HG03432 (cell line): ENCODE measurements around the gene FRAS1.
"Not testable (repeated sequence)": the region's sequence is repeated elsewhere in the genome, so short reads cannot be mapped to it uniquely, and the experiment has no call there.

Source experiments
- ATAC-seq: cut with Tn5 transposase; IDR thresholded peaks from one replicate; pipeline ENCODE4 v1.9.1; 2021; ENCODE audit warnings: mild to moderate bottlenecking, moderate library complexity; ENCODE audit not compliant: unreplicated experiment

FRAS1 gene

GRCh38 chr4:78210694-78211410 is 153.7 kb downstream of the FRAS1 start:
- no peak for ATAC-seq

DNA sequence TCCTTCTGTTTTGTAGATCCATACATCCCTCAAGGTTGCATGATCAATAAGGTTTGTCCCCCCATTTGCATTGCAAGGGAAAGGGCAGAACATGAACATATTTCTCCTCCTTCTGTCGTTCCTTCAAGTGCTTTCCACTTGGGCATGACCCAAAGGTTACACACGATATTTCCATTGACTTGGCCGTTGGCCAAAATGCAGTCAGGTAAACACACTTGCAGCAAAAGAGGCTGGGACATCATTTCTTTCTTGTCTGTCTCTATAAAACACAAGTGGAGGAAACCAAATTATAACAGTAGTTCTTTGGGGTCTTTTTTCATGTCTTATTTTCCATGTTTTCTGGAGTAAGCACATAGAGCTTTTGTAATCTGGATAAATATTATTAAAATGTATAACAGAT is 156.1 kb downstream of the FRAS1 start:
- ATAC-seq = no peak

DNA sequence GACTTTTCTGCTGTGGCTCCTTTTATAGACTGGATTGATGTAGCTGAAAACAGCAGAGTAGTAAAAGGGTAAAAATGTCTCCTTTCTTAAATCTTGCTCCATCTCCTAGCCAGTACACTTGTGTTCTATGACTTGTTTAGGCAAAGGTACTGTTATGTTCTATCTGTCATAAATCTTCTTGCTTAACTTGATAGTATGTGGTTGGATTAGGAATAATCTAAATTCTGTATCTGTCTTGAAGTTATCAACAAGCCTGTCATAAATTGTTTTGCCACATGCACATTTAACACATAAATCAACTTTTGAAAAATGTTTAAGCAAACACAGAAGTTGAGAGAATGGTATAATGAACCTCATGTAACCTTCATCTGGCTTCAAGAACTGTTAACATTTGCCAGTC is 157.0 kb downstream of the FRAS1 start:
- ATAC-seq = no peak

DNA sequence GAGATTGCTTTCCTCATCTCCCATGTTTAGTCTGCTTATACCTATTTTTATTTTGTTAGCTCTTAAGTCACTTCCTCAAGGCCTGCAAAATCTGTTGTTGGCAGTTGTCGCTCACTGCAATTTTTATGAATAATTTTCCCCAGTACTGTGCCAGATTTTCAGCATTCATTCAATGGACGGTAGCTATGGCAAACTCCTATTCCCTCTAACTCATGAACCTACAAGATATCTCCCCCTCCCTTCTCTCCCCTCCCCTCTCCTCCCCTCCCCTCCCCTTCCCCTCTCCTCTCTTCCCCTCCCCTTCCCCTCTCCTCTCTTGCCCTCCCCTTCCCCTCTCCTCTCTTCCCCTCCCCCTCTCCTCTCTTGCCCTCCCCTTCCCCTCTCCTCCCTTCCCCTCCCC is 160.4 kb downstream of the FRAS1 start:
- no peak for ATAC-seq

- ATAC-seq = no peak
These were observed 161.1 kb downstream of the FRAS1 start for GRCh38 chr4:78218260-78218659.

- ATAC-seq = no peak
These were observed 162.7 kb downstream of the FRAS1 start for GRCh38 chr4:78219825-78220224.

GRCh38 chr4:78220283-78220682 is 163.2 kb downstream of the FRAS1 start:
- ATAC-seq = no peak

- no peak for ATAC-seq
These were observed 165.6 kb downstream of the FRAS1 start for GRCh38 chr4:78222575-78223186.

- ATAC-seq = no peak
These were observed 168.1 kb downstream of the FRAS1 start for GRCh38 chr4:78225236-78225635.

DNA sequence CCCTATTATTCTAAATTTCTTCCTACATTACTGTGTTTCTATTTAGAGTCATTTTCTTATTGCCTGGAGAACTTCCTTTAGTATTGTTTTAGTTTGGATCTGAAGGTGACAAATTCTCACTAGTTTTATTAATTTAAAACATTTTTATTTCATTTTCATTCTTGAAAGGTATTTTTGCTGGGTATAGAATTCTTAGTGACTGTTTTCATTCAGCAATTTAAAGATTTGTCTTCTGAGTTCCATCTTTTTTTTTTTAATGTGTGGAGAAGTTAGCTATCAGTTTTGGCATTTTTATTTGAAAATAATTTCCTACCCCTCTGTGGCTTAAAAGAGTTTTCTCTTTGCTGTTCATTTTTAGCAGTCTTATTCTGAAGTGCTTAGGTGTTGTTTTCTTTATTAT is 169.2 kb downstream of the FRAS1 start:
- ATAC-seq = no peak

GRCh38 chr4:78227411-78228057 is 170.4 kb downstream of the FRAS1 start:
- no peak for ATAC-seq

DNA sequence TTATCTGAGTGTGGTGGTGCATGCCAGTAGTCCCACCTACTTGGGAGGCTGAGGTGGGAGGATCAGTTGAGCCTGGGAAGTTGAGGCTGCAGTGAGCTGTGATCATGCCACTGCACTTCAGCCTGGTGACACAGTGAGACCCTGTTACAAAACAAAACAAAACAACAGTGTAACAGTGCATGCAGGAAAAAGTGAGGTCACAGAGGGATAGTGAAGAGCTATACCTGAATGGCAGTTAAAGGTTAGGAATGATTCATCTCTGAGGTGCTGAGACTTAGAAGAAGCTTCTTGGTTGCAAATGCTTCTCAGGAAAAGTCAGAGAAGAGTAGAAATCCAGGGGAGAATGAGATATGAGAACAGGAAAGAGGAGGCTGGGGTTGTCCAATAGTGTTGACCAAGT is 178.7 kb downstream of the FRAS1 start:
- no peak for ATAC-seq

DNA sequence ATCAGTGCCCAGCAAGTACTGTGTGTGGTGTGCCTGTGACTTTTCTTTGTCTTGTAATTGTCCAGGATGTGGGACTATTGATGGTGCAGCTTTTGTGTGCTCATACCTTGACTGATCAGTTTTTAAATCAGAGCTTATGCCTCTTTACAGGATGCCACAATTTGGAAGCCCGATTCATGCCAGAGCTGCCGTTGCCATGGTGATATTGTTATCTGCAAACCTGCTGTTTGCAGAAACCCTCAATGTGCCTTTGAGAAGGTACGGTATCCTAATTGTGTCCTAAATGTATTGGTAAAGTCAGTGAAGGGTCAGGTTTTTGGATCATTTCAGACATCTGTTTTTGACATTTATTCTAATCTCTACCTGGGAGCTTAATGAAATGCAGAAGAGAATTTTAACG is 180.2 kb downstream of the FRAS1 start:
- ATAC-seq = no peak

DNA sequence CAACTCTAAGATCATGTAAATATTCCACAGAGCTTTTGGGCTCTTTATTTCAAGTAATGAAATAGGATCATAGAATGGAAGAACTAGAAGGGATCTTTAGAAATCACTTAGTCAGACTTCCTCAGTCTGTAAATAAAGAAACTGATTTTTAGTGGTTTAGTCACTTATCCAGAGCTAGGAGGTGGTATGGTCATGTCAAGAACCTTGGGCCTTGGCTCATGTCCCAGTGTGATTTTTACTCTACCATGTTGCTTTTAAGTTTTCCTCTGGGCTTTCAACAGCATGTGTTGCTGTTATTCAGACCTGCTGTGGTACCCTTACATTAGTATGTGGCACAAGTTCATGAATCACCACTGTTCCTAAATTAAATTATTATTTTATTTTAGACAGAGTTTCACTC is 184.9 kb downstream of the FRAS1 start:
- ATAC-seq = no peak

DNA sequence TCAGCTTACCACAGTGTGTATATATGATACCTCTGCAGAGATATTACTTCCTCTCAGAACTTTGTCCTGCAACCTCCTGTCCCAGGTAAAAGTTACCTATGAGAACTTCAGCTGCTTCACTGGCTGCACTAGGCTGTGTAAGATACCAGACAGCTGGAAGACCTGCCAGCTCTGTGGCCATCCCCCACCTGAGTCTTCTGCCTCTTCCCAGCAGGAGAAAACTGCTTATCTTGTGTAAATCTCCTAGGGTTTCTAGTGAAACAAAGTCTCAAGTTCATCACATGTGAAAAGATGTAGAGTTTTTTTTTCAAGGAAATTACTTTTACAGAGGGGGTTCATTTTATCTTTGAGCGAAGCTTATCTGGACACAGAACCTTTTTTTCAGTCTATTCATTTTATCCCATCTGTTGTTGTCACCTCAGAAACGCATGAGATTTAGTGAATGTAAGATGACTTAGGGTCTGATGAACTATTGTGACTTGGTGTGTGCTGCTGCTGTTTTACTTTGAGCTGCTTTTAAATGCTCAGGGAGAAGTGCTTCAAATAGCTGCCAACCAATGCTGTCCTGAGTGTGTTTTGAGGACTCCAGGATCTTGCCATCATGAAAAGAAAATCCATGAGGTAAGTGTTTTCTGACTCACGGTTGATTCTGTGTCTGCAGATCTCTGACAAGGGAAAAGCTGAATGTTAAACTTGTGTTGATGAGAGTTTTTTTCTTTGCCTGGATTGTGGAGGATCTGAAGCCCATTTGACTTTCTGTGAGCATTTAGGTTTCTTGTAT is 187.8 kb downstream of the FRAS1 start:
- ATAC-seq = no peak

GRCh38 chr4:78247536-78248285 is 190.6 kb downstream of the FRAS1 start:
- ATAC-seq = no peak

- peak; percentile 43 for ATAC-seq
These were observed 193.4 kb downstream of the FRAS1 start for GRCh38 chr4:78250500-78250899.

DNA sequence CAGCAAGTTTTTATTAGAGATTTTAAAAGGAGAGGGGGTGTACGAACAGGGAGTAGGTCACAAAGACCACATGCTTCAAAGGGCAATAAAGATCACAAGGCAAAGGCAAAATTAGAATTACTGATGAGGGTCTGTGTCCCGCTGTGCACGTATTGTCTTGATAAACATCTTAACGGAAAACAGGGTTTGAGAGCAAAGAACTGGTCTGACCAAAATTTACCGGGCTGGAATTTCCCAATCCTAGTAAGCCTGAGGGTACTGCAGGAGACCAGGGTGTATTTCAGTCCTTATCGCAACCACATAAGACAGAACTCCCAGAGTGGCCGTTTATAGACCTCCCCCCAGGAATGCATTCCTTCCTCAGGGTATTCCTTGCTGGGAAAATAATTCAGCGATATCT is 195.7 kb downstream of the FRAS1 start:
- ATAC-seq = not testable (repeated sequence)

DNA sequence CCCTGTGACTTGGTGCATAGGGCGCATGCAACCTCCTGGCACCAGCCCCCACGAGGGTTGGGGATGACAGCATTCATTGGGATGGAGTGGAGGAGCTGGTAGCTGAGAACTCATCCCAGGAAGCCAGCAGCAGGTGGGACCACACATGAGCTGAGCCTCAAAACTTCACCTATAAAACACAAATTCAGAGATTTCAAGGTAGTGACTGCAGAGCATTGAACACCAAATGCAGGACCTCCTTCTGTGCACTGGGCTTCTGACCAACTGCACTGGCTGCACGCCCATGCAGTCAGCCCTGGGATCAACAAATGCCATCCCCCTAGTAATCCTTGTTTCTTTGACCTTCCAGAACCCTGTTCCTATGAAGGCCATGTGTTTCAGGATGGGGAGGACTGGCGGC is 197.8 kb downstream of the FRAS1 start:
- ATAC-seq = no peak

- no peak for ATAC-seq
These were observed 207.9 kb downstream of the FRAS1 start for GRCh38 chr4:78265006-78265405.

- ATAC-seq = no peak
These were observed 210.7 kb downstream of the FRAS1 start for GRCh38 chr4:78267790-78268189.
